HepG2 (cell line): Measurements from ENCODE around the gene PPP1R15A.

Experiments
- ATF2 ChIP-seq: sonication (generic); formaldehyde crosslinking; IDR thresholded peaks from 2 replicates; pipeline ENCODE4 v1.4.0; 2020; ENCODE audit warnings: missing genetic modification reagents
- EZH2 ChIP-seq: conservative IDR thresholded peaks from 2 replicates; pipeline ENCODE4 v1.6.1; 2012; ENCODE audit warnings: mild to moderate bottlenecking, low read depth, low read length, moderate library complexity

GRCh38 chr19:48881741-48882657, 9.8 kb downstream of the PPP1R15A start:
- TF ChIP-seq EZH2, result no peak
- TF ChIP-seq ATF2 (CRISPR knock-in tag), result no peak
